K562 (cell line): Measurements from ENCODE around the gene DIPK1A. TPM values are rescaled to one million over a fixed set of nuclear protein-coding genes. Genes with fewer than 3 reads are reported as not detected.

ENCODE experiments used
- ARHGAP35 ChIP-seq: fragments of 450-650 bp; IDR thresholded peaks from 2 replicates; pipeline ENCODE4 v1.6.1; 2018; ENCODE audit not compliant: partially characterized antibody
- ARID2 ChIP-seq: fragments of 450-650 bp; IDR thresholded peaks from 2 replicates; pipeline ENCODE4 v1.6.1; 2017; ENCODE audit warnings: antibody characterized with exemption, mild to moderate bottlenecking
- CBFB ChIP-seq: sonication (generic); formaldehyde crosslinking; IDR thresholded peaks from 2 replicates; pipeline ENCODE4 v1.4.0; 2020; ENCODE audit warnings: mild to moderate bottlenecking, missing genetic modification reagents
- HDAC6 ChIP-seq: IDR thresholded peaks from 2 replicates; pipeline ENCODE4 v1.6.1; 2012; ENCODE audit warnings: low read depth, mild to moderate bottlenecking, control low read depth, inconsistent platforms, low read length, moderate library complexity
- MAZ ChIP-seq, 2 experiments: fragments of 450-650 bp in 1 of 2; sonication (generic) in 1 of 2; formaldehyde crosslinking; IDR thresholded peaks in 1 of 2; conservative IDR thresholded peaks in 1 of 2; 2 replicates each; pipeline versions ENCODE4 v1.4.0 to v1.5.0; 2020; ENCODE audit warnings: mild to moderate bottlenecking in 1 of 2, missing genetic modification reagents in 1 of 2
- POLR2A ChIP-seq: fragments of 450-650 bp; conservative IDR thresholded peaks from 2 replicates; pipeline ENCODE4 v1.6.1; 2016
- RAD51 ChIP-seq: fragments of 450-650 bp; IDR thresholded peaks from 2 replicates; pipeline ENCODE4 v1.7.1; 2016; ENCODE audit warnings: low read depth, mild to moderate bottlenecking, borderline replicate concordance
- SPI1 ChIP-seq: IDR thresholded peaks from 2 replicates; pipeline ENCODE4 v1.6.1; 2011; ENCODE audit warnings: low read depth, low read length, control low read depth, borderline replicate concordance
- TEAD1 ChIP-seq, 2 experiments: fragments of 450-650 bp in 1 of 2; sonication (generic) in 1 of 2; formaldehyde crosslinking; IDR thresholded peaks; 2 replicates each; pipeline versions ENCODE4 v1.4.0 to v1.8.0; 2020 to 2022; ENCODE audit warnings: mild to moderate bottlenecking in 2 of 2, missing genetic modification reagents in 1 of 2
- ZNF57 ChIP-seq: fragments of 450-650 bp; formaldehyde crosslinking; IDR thresholded peaks from 2 replicates; pipeline ENCODE4 v1.4.0; 2020; ENCODE audit warnings: mild to moderate bottlenecking, moderate library complexity
- ZNF668 ChIP-seq: fragments of 250-450 bp; sonication (Bioruptor Pico); IDR thresholded peaks from 2 replicates; pipeline ENCODE4 v1.8.0; 2022; ENCODE audit warnings: mild to moderate bottlenecking, inconsistent platforms
- polyA plus RNA-seq, 8 experiments: library from polyadenylated mRNA; depleted of rRNA in 4 of 8; stranded (reverse) in 5 of 8; unstranded in 3 of 8; fragments of >200 nt; fragmentation: Nextera tagmentation in 2 of 8; fragmentation: Illumina TruSeq in 1 of 8; extraction: Ambion mirVana in 2 of 8; extraction: Trizol in 1 of 8; gene quantifications; 2 replicates each; pipeline versions ENCODE4 v1.2.1 to v1.2.3, GENCODE V29; 2011 to 2014; ENCODE audit warnings: inconsistent platforms in 1 of 8, missing spikeins in 1 of 8
- total RNA-seq, 7 experiments: library from RNA; depleted of rRNA in 6 of 7; stranded (reverse); fragments of >200 nt in 6 of 7; fragmentation: Illumina TruSeq in 2 of 7; extraction: Trizol in 2 of 7; gene quantifications; 2 replicates each; pipeline versions ENCODE4 v1.2.1 to v1.2.3, GENCODE V29; 2011 to 2021; ENCODE audit warnings: low replicate concordance in 1 of 7
- TF ChIP-seq, protein P1 (sequence below): fragments of 200-800 bp; sonication (Bioruptor generic); IDR thresholded peaks from 2 replicates; pipeline ENCODE4 v1.6.1; 2016; ENCODE audit warnings: missing genetic modification characterization, missing compliant biosample characterization
- TF ChIP-seq, protein P2 (sequence below), 2 experiments: fragments of 450-650 bp in 1 of 2; IDR thresholded peaks; 2 replicates each; pipeline ENCODE4 v1.6.1; 2011 to 2017; ENCODE audit warnings: low read depth in 2 of 2, antibody characterized with exemption in 1 of 2, borderline replicate concordance in 1 of 2, low read length in 1 of 2, mild to moderate bottlenecking in 1 of 2, mixed read lengths in 1 of 2; ENCODE audit not compliant: control insufficient read depth in 1 of 2
- TF ChIP-seq, protein P3 (sequence below): fragments of 250-450 bp; sonication (Bioruptor Pico); IDR thresholded peaks from 2 replicates; pipeline ENCODE4 v1.5.0; 2021; ENCODE audit warnings: mild to moderate bottlenecking, borderline replicate concordance

Gene DIPK1A
- total and polyA plus RNA-seq, 9 of the 15 experiments (the other 6 are each of a cell fraction or from before 2014, with no cell fraction given) = 0.54 to 2.5 (median 1.3) TPM

GRCh38 chr1:92951141-92951582, 10.1 kb downstream of the DIPK1A start (continued):
- TF ChIP-seq ARHGAP35 (no peak), POLR2A (no peak), ARID2 (no peak), RAD51 (no peak), TEAD1 (CRISPR knock-in tag; IDR thresholded peaks at IDR 0.05) (no peak), CBFB (CRISPR knock-in tag) (no peak), ZNF57 (CRISPR knock-in tag) (no peak), SPI1 (peak; percentile 36; the same call in 1 of the 2 replicates), ZNF668 (CRISPR knock-in tag) (no peak), MAZ (CRISPR knock-in tag; conservative IDR thresholded peaks at IDR 0.05 in 1 of 2, IDR thresholded peaks at IDR 0.05 in 1 of 2) (0 out of 4 replicates have a peak, but pooled peaks of 1 of the 2 experiments have one; percentile 13), HDAC6 (no peak)
- TF ChIP-seq, protein P1, sequence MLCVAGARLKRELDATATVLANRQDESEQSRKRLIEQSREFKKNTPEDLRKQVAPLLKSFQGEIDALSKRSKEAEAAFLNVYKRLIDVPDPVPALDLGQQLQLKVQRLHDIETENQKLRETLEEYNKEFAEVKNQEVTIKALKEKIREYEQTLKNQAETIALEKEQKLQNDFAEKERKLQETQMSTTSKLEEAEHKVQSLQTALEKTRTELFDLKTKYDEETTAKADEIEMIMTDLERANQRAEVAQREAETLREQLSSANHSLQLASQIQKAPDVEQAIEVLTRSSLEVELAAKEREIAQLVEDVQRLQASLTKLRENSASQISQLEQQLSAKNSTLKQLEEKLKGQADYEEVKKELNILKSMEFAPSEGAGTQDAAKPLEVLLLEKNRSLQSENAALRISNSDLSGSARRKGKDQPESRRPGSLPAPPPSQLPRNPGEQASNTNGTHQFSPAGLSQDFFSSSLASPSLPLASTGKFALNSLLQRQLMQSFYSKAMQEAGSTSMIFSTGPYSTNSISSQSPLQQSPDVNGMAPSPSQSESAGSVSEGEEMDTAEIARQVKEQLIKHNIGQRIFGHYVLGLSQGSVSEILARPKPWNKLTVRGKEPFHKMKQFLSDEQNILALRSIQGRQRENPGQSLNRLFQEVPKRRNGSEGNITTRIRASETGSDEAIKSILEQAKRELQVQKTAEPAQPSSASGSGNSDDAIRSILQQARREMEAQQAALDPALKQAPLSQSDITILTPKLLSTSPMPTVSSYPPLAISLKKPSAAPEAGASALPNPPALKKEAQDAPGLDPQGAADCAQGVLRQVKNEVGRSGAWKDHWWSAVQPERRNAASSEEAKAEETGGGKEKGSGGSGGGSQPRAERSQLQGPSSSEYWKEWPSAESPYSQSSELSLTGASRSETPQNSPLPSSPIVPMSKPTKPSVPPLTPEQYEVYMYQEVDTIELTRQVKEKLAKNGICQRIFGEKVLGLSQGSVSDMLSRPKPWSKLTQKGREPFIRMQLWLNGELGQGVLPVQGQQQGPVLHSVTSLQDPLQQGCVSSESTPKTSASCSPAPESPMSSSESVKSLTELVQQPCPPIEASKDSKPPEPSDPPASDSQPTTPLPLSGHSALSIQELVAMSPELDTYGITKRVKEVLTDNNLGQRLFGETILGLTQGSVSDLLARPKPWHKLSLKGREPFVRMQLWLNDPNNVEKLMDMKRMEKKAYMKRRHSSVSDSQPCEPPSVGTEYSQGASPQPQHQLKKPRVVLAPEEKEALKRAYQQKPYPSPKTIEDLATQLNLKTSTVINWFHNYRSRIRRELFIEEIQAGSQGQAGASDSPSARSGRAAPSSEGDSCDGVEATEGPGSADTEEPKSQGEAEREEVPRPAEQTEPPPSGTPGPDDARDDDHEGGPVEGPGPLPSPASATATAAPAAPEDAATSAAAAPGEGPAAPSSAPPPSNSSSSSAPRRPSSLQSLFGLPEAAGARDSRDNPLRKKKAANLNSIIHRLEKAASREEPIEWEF (CRISPR knock-in tag) = no peak
- TF ChIP-seq, protein P2, sequence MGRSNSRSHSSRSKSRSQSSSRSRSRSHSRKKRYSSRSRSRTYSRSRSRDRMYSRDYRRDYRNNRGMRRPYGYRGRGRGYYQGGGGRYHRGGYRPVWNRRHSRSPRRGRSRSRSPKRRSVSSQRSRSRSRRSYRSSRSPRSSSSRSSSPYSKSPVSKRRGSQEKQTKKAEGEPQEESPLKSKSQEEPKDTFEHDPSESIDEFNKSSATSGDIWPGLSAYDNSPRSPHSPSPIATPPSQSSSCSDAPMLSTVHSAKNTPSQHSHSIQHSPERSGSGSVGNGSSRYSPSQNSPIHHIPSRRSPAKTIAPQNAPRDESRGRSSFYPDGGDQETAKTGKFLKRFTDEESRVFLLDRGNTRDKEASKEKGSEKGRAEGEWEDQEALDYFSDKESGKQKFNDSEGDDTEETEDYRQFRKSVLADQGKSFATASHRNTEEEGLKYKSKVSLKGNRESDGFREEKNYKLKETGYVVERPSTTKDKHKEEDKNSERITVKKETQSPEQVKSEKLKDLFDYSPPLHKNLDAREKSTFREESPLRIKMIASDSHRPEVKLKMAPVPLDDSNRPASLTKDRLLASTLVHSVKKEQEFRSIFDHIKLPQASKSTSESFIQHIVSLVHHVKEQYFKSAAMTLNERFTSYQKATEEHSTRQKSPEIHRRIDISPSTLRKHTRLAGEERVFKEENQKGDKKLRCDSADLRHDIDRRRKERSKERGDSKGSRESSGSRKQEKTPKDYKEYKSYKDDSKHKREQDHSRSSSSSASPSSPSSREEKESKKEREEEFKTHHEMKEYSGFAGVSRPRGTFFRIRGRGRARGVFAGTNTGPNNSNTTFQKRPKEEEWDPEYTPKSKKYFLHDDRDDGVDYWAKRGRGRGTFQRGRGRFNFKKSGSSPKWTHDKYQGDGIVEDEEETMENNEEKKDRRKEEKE (IDR thresholded peaks at IDR 0.05; ENCODE audit: borderline replicate concordance in 1 of 2, control insufficient read depth in 1 of 2, low read depth in 2 of 2, low read length in 1 of 2) = no peak
- TF ChIP-seq, protein P3, sequence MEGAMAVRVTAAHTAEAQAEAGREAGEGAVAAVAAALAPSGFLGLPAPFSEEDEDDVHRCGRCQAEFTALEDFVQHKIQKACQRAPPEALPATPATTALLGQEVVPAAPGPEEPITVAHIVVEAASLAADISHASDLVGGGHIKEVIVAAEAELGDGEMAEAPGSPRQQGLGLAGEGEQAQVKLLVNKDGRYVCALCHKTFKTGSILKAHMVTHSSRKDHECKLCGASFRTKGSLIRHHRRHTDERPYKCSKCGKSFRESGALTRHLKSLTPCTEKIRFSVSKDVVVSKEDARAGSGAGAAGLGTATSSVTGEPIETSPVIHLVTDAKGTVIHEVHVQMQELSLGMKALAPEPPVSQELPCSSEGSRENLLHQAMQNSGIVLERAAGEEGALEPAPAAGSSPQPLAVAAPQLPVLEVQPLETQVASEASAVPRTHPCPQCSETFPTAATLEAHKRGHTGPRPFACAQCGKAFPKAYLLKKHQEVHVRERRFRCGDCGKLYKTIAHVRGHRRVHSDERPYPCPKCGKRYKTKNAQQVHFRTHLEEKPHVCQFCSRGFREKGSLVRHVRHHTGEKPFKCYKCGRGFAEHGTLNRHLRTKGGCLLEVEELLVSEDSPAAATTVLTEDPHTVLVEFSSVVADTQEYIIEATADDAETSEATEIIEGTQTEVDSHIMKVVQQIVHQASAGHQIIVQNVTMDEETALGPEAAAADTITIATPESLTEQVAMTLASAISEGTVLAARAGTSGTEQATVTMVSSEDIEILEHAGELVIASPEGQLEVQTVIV (CRISPR knock-in tag) = no peak
